Cardiac fibroblast (primary cell): ENCODE results near the gene SBNO2.
A peak's percentile ranks its signal among the peaks of the same experiment; 100 is the strongest.

Experiments used
- DNase-seq, 2 donors: peaks; one replicate each; pipeline versions ENCODE4 v3.0.0 to v3.0.0-alpha.2; 2010; ENCODE audit warnings: low read depth in 2 of 2
- H3K4me3 ChIP-seq, 2 donors: replicated peaks in 1 of 2; 1 replicate in 1 of 2; 2 replicates in 1 of 2; pipeline ENCODE4 v1.5.1; 2011; ENCODE audit warnings: low read depth in 2 of 2, low read length in 2 of 2, mild to moderate bottlenecking in 2 of 2, moderate library complexity in 1 of 2
- TF ChIP-seq, protein P1 (sequence below): IDR thresholded peaks from one replicate; pipeline ENCODE4 v1.5.1; 2011; ENCODE audit warnings: low read depth, mild to moderate bottlenecking, low read length, inconsistent platforms

SBNO2 gene

GRCh38 chr19:1066251-1066747, 107.8 kb downstream of the SBNO2 start:
- DNase-seq, result no peak

DNA sequence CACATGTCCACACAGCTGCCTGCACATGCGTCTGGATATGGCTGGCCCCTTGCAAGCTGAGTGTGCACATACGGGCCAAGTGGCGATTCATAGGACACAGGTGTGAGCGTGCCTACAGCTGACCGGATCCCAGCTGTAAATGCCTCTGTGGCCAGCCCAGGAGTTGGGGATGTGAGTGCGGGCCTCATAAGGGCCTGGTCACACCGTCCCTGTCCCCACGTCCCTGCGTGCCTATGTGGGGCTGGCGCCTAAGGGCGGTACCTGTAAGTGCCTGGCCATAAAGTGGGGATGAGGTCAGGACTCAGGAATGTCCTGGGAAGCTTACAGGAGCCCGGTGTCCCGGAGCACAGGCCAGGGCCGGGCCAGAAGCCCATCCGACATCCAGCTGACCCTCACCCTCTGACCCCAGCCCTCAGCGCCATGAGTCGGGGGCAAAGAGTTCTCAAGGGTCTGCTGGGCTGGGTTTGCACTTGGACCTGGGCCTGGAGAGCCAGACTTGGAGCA, 108.4 kb downstream of the SBNO2 start:
- DNase-seq, result no peak
- no peak overlapping the region for H3K4me3 ChIP-seq
- TF ChIP-seq, protein P1, sequence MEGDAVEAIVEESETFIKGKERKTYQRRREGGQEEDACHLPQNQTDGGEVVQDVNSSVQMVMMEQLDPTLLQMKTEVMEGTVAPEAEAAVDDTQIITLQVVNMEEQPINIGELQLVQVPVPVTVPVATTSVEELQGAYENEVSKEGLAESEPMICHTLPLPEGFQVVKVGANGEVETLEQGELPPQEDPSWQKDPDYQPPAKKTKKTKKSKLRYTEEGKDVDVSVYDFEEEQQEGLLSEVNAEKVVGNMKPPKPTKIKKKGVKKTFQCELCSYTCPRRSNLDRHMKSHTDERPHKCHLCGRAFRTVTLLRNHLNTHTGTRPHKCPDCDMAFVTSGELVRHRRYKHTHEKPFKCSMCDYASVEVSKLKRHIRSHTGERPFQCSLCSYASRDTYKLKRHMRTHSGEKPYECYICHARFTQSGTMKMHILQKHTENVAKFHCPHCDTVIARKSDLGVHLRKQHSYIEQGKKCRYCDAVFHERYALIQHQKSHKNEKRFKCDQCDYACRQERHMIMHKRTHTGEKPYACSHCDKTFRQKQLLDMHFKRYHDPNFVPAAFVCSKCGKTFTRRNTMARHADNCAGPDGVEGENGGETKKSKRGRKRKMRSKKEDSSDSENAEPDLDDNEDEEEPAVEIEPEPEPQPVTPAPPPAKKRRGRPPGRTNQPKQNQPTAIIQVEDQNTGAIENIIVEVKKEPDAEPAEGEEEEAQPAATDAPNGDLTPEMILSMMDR, result no peak

More at GRCh38 chr19:1066251-1066747, 107.8 kb downstream of the SBNO2 start:
- no peak overlapping the region for H3K4me3 ChIP-seq
- TF ChIP-seq, protein P1, result no peak

DNA sequence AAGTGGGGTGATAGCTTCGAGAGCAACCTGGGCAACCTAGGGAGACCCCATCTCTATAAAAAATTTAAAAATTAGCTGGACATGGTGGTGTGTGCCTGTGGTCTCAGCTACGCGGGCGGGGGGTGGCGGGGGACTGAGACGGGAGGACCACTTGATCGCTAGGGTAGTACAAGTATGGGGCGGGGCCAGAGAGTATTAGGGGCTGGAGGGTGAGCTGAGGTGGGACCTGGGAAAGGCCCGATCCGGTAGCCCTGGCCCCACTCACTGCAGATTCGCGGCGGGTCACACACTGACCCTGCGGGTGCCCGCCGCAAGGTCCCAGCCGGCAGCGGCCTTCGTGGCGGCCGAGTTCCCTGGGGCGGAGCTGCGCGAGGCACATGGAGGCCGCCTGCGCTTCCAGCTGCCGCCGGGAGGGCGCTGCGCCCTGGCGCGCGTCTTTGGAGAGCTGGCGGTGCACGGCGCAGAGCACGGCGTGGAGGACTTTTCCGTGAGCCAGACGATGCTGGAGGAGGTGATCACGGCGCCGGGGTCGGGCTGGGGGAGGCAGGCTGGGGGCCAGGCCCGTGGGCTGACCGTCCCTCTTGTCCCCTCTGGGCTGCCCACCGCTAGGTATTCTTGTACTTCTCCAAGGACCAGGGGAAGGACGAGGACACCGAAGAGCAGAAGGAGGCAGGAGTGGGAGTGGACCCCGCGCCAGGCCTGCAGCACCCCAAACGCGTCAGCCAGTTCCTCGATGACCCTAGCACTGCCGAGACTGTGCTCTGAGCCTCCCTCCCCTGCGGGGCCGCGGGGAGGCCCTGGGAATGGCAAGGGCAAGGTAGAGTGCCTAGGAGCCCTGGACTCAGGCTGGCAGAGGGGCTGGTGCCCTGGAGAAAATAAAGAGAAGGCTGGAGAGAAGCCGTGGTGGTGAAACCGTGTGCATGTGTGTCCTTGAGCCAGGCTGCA, 109.1 kb downstream of the SBNO2 start:
- TF ChIP-seq, protein P1, result peak; percentile 59
- peak; percentile 72 to 74 for DNase-seq
- H3K4me3 ChIP-seq, result no peak overlapping the region

DNA sequence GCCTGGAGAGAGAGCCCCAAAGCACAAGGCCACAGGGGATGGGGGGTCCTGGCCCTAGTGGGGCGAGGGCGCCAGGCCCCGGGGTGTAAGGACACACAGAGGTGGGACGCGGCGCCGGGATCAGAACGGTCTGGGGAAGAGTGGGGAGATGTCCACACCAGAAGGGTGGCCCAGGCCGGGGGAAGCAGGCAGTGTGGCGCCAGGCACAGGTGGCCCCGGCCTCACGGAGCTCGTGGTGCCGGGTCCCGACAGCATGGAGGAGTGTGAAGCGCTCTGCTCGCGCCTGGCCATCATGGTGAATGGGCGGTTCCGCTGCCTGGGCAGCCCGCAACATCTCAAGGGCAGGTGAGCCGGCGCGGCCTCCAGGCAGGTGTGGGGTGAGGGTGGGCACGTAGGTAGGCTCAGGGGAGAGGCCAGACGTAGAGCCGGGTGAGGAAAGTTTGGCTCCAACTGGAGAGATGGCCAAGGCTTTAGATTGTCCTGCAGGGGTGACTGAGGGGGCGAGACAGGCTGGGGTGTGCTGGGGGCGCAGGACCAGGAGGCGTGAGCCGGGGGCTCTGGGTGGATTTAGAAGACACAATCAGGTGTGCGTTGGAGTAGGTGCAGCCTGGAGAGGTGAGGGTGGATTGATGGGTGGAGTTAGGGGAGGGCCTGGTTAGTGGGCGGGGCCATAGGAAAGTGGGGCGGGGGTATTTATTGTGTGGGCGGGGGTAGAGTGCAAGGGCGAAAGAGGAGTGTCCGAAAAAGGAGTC, 110.0 kb downstream of the SBNO2 start:
- TF ChIP-seq, protein P1, result no peak
- DNase-seq, result no peak
- no peak overlapping the region for H3K4me3 ChIP-seq

- no peak for DNase-seq
- no peak overlapping the region for H3K4me3 ChIP-seq
- TF ChIP-seq, protein P1, result no peak
Observed at GRCh38 chr19:1063030-1063908, 110.8 kb downstream of the SBNO2 start.

DNA sequence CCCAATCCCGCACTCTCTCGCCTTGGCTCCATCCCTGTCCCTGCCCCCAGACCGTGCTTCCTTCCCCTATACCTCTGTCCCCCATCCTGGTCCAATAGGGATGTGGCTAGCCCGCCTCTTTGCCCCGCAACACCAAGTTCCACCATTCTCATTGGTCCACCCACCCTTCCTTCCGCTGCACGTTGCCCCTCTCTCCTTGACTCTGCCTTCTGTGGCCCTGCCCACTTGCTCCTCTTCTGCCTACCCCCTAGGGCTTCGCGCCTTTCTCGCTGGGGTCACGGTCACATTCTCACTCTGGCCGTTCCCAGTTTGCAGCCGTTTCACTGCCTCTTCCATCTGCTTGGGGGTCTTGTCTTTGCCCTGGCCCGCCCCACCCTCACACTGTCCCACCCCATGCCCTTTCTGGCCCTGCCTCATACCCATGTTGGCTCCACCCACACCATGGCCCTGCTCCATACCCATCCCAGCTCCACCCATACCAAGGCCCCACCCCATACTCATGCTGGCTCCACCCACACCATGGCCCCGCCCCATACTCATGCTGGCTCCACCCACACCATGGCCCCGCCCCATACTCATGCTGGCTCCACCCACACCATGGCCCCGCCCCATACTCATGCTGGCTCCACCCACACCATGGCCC, 111.6 kb downstream of the SBNO2 start:
- DNase-seq, result no peak
- TF ChIP-seq, protein P1, result no peak
- no peak overlapping the region for H3K4me3 ChIP-seq
